ENCODE measurements around the gene ENOX2. TPM values are rescaled to one million over a fixed set of nuclear protein-coding genes. Genes with fewer than 3 reads are reported as not detected.
A peak's percentile ranks its signal among the peaks of the same experiment; 100 is the strongest.

Gene ENOX2
- polyA plus RNA-seq, 4 donors: 3.2 to 14.5 (median 4.8) TPM

GRCh38 chrX:130895299-130895698 lies 7.7 kb downstream of the ENOX2 start:
- H3K9me3 ChIP-seq (ENCODE audit: control insufficient read depth in 2 of 2, insufficient read depth in 1 of 2, low read depth in 1 of 2, low read length in 1 of 2): no peaks in the 10 kb centered on the region
- DNase-seq (no peak), FAIRE-seq (no peak)
- H3K4me3 ChIP-seq (ENCODE audit: low read depth in 1 of 3, low read length in 3 of 3): no peak overlapping the region
- no peaks in the 10 kb centered on the region for H3K27me3 ChIP-seq (ENCODE audit: control insufficient read depth in 3 of 3, insufficient read depth in 3 of 3, low read length in 3 of 3)
- no peaks in the 10 kb centered on the region for H3K4me1 ChIP-seq (ENCODE audit: control insufficient read depth in 3 of 3, insufficient read depth in 2 of 3, low read depth in 1 of 3, low read length in 2 of 3)
- no peak overlapping the region for H3K27ac ChIP-seq (ENCODE audit: low read depth in 1 of 3, low read length in 2 of 3)
- WGBS, 3 donors: 65 to 81% (median 77%) methylated on average over 2 of the region's 2 CpGs
- H3K36me3 ChIP-seq (ENCODE audit: control insufficient read depth in 3 of 3, insufficient read depth in 2 of 3, low read depth in 1 of 3, low read length in 3 of 3): peaks cover 0 to 2% (median 0%) of the 10 kb centered on the region in 3 donors

GRCh38 chrX:130893356-130894085 lies 9.5 kb downstream of the ENOX2 start:
- H3K36me3 ChIP-seq (ENCODE audit: control insufficient read depth in 3 of 3, insufficient read depth in 2 of 3, low read depth in 1 of 3, low read length in 3 of 3): no peaks in the 10 kb centered on the region
- H3K27ac ChIP-seq (ENCODE audit: low read depth in 1 of 3, low read length in 2 of 3): no peak overlapping the region
- H3K27me3 ChIP-seq (ENCODE audit: control insufficient read depth in 3 of 3, insufficient read depth in 3 of 3, low read length in 3 of 3): no peaks in the 10 kb centered on the region
- no peak overlapping the region for H3K4me3 ChIP-seq (ENCODE audit: low read depth in 1 of 3, low read length in 3 of 3)
- whole genome bisulfite sequencing, 3 donors: 57 to 62% (median 61%) methylated on average over 4 of the region's 4 CpGs
- no peaks in the 10 kb centered on the region for H3K9me3 ChIP-seq (ENCODE audit: control insufficient read depth in 2 of 2, insufficient read depth in 1 of 2, low read depth in 1 of 2, low read length in 1 of 2)
- no peak for FAIRE-seq
- H3K4me1 ChIP-seq (ENCODE audit: control insufficient read depth in 3 of 3, insufficient read depth in 2 of 3, low read depth in 1 of 3, low read length in 2 of 3): no peaks in the 10 kb centered on the region
- peak; percentile 12 to 68 for DNase-seq

DNA sequence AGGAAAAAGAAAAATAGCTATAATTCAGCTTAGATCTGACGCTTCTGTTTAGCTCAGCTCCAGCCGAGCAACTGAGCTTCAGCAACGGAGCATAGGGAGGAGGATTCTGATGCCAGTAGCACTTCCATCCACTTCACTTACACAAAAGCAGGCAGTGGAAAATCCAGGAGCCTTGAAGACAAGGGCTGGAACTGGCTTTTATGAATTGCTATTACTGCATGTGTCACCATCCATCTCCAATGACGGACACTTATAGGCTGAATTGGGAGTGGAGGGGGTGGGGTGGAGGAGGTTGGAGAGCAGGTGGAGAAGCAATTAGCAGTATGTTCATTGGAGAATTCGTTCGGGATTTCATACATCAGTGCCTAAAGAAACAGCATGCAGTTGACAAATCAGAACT lies 15.6 kb downstream of the ENOX2 start:
- no peaks in the 10 kb centered on the region for H3K36me3 ChIP-seq (ENCODE audit: control insufficient read depth in 3 of 3, insufficient read depth in 2 of 3, low read depth in 1 of 3, low read length in 3 of 3)
- H3K27me3 ChIP-seq (ENCODE audit: control insufficient read depth in 3 of 3, insufficient read depth in 3 of 3, low read length in 3 of 3): no peaks in the 10 kb centered on the region
- H3K9me3 ChIP-seq (ENCODE audit: control insufficient read depth in 2 of 2, insufficient read depth in 1 of 2, low read depth in 1 of 2, low read length in 1 of 2): no peaks in the 10 kb centered on the region
- WGBS, 3 donors: 78 to 92% (median 90%) methylated on average over 6 of the region's 6 CpGs
- no peak for DNase-seq
- H3K27ac ChIP-seq (ENCODE audit: low read depth in 1 of 3, low read length in 2 of 3): no peak overlapping the region
- no peaks in the 10 kb centered on the region for H3K4me1 ChIP-seq (ENCODE audit: control insufficient read depth in 3 of 3, insufficient read depth in 2 of 3, low read depth in 1 of 3, low read length in 2 of 3)
- no peak overlapping the region for H3K4me3 ChIP-seq (ENCODE audit: low read depth in 1 of 3, low read length in 3 of 3)
- no peak for FAIRE-seq

GRCh38 chrX:130885996-130886395 lies 17.0 kb downstream of the ENOX2 start:
- H3K4me1 ChIP-seq (ENCODE audit: control insufficient read depth in 3 of 3, insufficient read depth in 2 of 3, low read depth in 1 of 3, low read length in 2 of 3): no peaks in the 10 kb centered on the region
- 59 to 64% (median 60%) methylated on average over 5 of the region's 5 CpGs for WGBS, 3 donors
- H3K27me3 ChIP-seq (ENCODE audit: control insufficient read depth in 3 of 3, insufficient read depth in 3 of 3, low read length in 3 of 3): no peaks in the 10 kb centered on the region
- H3K4me3 ChIP-seq (ENCODE audit: low read depth in 1 of 3, low read length in 3 of 3): no peak overlapping the region
- H3K27ac ChIP-seq (ENCODE audit: low read depth in 1 of 3, low read length in 2 of 3): no peak overlapping the region
- H3K9me3 ChIP-seq (ENCODE audit: control insufficient read depth in 2 of 2, insufficient read depth in 1 of 2, low read depth in 1 of 2, low read length in 1 of 2): no peaks in the 10 kb centered on the region
- H3K36me3 ChIP-seq (ENCODE audit: control insufficient read depth in 3 of 3, insufficient read depth in 2 of 3, low read depth in 1 of 3, low read length in 3 of 3): no peaks in the 10 kb centered on the region
- DNase-seq (no peak), FAIRE-seq (no peak)

DNA sequence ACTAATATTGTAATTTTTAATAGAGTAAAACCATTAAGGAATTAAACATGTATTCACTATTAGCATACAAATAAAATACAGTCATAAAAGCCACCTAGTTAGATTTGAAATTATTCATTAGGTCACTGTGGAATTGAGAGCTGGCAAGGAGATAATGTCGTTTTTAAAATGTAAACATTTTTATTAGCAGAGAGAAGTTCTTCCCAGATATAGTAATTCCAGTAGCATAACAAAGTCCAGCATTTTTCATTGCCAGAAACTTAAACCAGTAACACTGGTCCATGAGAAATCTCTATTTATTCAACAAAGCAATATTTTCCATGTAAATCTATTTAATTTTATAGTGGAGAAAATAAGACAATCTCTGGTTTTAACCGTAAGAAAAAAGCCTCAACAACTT lies 17.5 kb downstream of the ENOX2 start:
- DNase-seq (no peak), FAIRE-seq (no peak)
- Histone ChIP-seq H3K4me1 (ENCODE audit: control insufficient read depth in 3 of 3, insufficient read depth in 2 of 3, low read depth in 1 of 3, low read length in 2 of 3) (no peaks in the 10 kb centered on the region), H3K9me3 (ENCODE audit: control insufficient read depth in 2 of 2, insufficient read depth in 1 of 2, low read depth in 1 of 2, low read length in 1 of 2) (no peaks in the 10 kb centered on the region), H3K36me3 (ENCODE audit: control insufficient read depth in 3 of 3, insufficient read depth in 2 of 3, low read depth in 1 of 3, low read length in 3 of 3) (no peaks in the 10 kb centered on the region), H3K4me3 (ENCODE audit: low read depth in 1 of 3, low read length in 3 of 3) (no peak overlapping the region), H3K27ac (ENCODE audit: low read depth in 1 of 3, low read length in 2 of 3) (no peak overlapping the region), H3K27me3 (ENCODE audit: control insufficient read depth in 3 of 3, insufficient read depth in 3 of 3, low read length in 3 of 3) (no peaks in the 10 kb centered on the region)
- WGBS, 3 donors: 44 to 52% (median 45%) methylated on average over 2 of the region's 2 CpGs

DNA sequence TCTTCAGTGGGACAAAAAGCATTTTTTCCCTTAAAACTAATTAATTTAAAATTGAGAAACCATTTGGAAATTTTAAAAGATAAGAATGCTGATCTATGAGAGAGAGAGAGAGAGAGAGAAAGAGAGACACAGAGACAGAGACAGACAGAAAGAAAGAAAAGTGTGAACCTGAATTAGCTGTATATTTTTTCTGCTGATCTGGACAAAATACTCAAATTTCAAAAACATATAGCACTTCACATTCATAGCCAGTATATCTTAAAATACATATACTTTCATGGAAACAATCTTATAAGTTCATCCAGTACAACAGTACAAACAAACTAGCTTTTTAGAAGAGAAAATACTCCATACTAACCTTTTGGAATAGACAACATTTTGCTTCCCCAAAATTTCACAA lies 18.4 kb downstream of the ENOX2 start:
- FAIRE-seq: peak; percentile 59
- no peaks in the 10 kb centered on the region for H3K4me1 ChIP-seq (ENCODE audit: control insufficient read depth in 3 of 3, insufficient read depth in 2 of 3, low read depth in 1 of 3, low read length in 2 of 3)

DNA sequence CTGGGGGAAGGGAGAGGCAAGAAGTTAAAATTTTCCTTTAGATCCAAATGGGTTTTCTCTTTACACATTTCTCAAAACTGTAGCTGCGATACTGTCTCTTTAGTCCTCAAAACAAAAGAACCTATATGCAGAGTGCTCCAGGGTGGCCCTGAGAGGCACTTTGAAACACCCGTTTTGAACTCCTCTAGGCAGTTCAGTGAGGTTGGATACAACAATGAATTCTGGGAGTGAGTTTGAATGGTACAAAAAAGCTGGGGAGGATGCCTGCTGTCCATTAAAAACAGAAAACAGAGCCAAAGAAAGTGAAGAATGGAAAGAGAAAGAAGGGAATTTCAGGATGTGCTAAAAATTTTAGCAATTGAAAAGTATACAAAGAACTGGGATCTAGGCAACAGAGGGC lies 23.1 kb downstream of the ENOX2 start:
- H3K36me3 ChIP-seq (ENCODE audit: control insufficient read depth in 3 of 3, insufficient read depth in 2 of 3, low read depth in 1 of 3, low read length in 3 of 3): no peaks in the 10 kb centered on the region
- no peak overlapping the region for H3K27ac ChIP-seq (ENCODE audit: low read depth in 1 of 3, low read length in 2 of 3)
- no peaks in the 10 kb centered on the region for H3K27me3 ChIP-seq (ENCODE audit: control insufficient read depth in 3 of 3, insufficient read depth in 3 of 3, low read length in 3 of 3)
- 81 to 87% (median 81%) methylated on average over 2 of the region's 2 CpGs for WGBS, 3 donors
- no peak overlapping the region for H3K4me3 ChIP-seq (ENCODE audit: low read depth in 1 of 3, low read length in 3 of 3)
- DNase-seq (no peak), FAIRE-seq (no peak)
- H3K4me1 ChIP-seq (ENCODE audit: control insufficient read depth in 3 of 3, insufficient read depth in 2 of 3, low read depth in 1 of 3, low read length in 2 of 3): peaks cover 0 to 3% (median 0%) of the 10 kb centered on the region in 3 donors
- H3K9me3 ChIP-seq (ENCODE audit: control insufficient read depth in 2 of 2, insufficient read depth in 1 of 2, low read depth in 1 of 2, low read length in 1 of 2): no peaks in the 10 kb centered on the region

More for the DNA sequence above, 18.4 kb downstream of the ENOX2 start:
- no peak overlapping the region for H3K27ac ChIP-seq (ENCODE audit: low read depth in 1 of 3, low read length in 2 of 3)
- H3K4me3 ChIP-seq (ENCODE audit: low read depth in 1 of 3, low read length in 3 of 3): no peak overlapping the region
- H3K9me3 ChIP-seq (ENCODE audit: control insufficient read depth in 2 of 2, insufficient read depth in 1 of 2, low read depth in 1 of 2, low read length in 1 of 2): no peaks in the 10 kb centered on the region
- no peaks in the 10 kb centered on the region for H3K36me3 ChIP-seq (ENCODE audit: control insufficient read depth in 3 of 3, insufficient read depth in 2 of 3, low read depth in 1 of 3, low read length in 3 of 3)
- H3K27me3 ChIP-seq (ENCODE audit: control insufficient read depth in 3 of 3, insufficient read depth in 3 of 3, low read length in 3 of 3): no peaks in the 10 kb centered on the region
- no peak for DNase-seq

DNA sequence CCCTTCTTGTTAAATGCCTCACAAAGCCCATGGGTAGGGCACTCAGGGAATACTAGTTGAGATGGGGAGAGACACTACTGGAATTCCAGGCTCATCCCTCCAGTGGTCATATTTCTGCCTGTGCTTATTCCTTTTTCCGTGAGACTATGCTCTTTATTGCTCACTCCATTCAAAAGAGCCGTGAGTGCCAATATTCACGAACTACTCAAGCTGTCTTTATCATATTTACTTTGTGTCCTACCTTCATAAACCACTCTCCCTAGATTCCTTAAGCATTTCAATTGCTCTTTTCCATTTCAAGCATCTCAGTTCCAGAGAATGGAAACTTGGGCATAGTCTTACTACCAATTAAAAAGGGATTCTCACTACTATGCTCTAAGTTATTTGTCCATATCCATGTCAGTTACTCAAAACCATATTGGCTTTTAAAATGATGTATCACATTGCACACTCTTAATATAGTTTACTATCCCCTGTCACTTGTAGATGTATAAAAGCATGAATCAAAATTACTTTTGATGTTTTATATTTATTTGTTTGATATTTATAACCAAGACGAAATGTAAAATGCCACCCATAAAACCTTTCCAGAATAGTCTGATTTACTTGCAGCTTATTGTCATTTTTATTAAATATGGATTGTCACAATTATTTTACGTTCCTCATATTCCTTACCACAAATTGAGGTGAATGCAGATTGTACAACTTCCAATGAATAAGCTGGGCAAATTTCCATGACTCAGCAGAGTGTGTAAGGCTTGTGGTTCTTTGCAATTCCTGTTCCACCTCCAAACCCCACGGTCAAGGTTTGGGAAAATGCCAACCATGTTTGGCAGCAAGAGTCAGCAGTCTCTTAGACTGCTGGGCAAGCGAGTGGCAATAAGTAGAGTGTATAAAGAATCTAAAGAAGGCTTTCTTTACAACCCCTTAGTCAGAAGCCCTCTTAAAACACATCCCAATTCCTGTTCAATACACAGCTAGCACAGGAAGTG lies 24.4 kb downstream of the ENOX2 start:
- H3K36me3 ChIP-seq (ENCODE audit: control insufficient read depth in 3 of 3, insufficient read depth in 2 of 3, low read depth in 1 of 3, low read length in 3 of 3): no peaks in the 10 kb centered on the region
- H3K4me1 ChIP-seq (ENCODE audit: control insufficient read depth in 3 of 3, insufficient read depth in 2 of 3, low read depth in 1 of 3, low read length in 2 of 3): peaks cover 0 to 3% (median 0%) of the 10 kb centered on the region in 3 donors
- no peak overlapping the region for H3K4me3 ChIP-seq (ENCODE audit: low read depth in 1 of 3, low read length in 3 of 3)
- DNase-seq (peak in 1 of 2 donors; percentile 2), FAIRE-seq (no peak)
- WGBS, 3 donors: 44 to 72% (median 48%) methylated on average over 7 of the region's 7 CpGs
- no peaks in the 10 kb centered on the region for H3K27me3 ChIP-seq (ENCODE audit: control insufficient read depth in 3 of 3, insufficient read depth in 3 of 3, low read length in 3 of 3)
- no peaks in the 10 kb centered on the region for H3K9me3 ChIP-seq (ENCODE audit: control insufficient read depth in 2 of 2, insufficient read depth in 1 of 2, low read depth in 1 of 2, low read length in 1 of 2)
- H3K27ac ChIP-seq (ENCODE audit: low read depth in 1 of 3, low read length in 2 of 3): no peak overlapping the region

Measured in small intestine (tissue), 7 donors.